ENCODE data around the gene FH.

DNA sequence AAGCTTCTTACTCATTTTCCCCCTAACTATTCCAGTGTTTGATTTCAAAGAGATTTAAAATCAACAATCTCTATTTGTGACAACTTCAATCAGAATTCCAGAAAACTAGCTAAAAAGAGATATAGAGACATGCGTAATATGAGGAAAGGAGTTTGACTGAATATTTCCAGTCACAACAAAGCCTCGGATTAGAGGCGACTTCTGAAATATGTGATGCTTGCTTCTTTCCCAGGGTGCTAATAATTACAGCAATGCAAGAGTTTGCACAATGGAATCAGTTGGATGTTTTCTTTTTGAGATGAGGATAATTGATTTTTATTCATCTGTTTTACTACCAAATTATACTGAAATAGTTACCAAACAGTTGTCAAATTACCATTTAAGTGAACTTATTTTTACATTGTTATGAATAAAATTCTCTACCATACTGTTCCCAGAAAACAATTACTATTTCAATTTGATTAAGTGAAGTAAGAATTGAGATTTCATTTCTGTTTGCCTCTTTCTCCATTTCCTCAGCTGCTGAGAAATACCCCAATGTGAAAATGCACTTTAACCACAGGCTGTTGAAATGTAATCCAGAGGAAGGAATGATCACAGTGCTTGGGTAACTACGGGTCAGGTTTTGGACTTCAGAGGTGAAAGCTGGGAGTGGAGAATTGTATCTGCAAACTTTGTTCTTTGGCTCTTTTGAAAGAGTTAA lies 40.7 kb upstream of the FH start:
- TF ChIP-seq, protein P1, sequence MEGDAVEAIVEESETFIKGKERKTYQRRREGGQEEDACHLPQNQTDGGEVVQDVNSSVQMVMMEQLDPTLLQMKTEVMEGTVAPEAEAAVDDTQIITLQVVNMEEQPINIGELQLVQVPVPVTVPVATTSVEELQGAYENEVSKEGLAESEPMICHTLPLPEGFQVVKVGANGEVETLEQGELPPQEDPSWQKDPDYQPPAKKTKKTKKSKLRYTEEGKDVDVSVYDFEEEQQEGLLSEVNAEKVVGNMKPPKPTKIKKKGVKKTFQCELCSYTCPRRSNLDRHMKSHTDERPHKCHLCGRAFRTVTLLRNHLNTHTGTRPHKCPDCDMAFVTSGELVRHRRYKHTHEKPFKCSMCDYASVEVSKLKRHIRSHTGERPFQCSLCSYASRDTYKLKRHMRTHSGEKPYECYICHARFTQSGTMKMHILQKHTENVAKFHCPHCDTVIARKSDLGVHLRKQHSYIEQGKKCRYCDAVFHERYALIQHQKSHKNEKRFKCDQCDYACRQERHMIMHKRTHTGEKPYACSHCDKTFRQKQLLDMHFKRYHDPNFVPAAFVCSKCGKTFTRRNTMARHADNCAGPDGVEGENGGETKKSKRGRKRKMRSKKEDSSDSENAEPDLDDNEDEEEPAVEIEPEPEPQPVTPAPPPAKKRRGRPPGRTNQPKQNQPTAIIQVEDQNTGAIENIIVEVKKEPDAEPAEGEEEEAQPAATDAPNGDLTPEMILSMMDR (conservative IDR thresholded peaks at IDR 0.05; ENCODE audit: low read length): no peak
- TF ChIP-seq EZH2phosphoT487 (IDR thresholded peaks at IDR 0.05; ENCODE audit: borderline replicate concordance, low read depth, low read length): no peak

Data from OCI-LY7 (cell line).